A172 (cell line): Measurements from ENCODE around the gene GMIP. TPM values are rescaled to one million over a fixed set of nuclear protein-coding genes. Genes with fewer than 3 reads are reported as not detected.

Experiments
- DNase-seq: peaks from one replicate; pipeline ENCODE4 v3.0.0-alpha.2; 2015; ENCODE audit warnings: low spot score
- total RNA-seq: library from RNA; depleted of rRNA; stranded (reverse); fragments of >200 nt; shearing (Covaris generic); gene quantifications from 2 replicates; pipeline ENCODE4 v1.2.3, GENCODE V29; 2014

The GMIP gene
- total RNA-seq, 1 experiment from 2014 or later, result 12.0 TPM

- no peak for DNase-seq
These were observed 13.9 kb upstream of the GMIP start for GRCh38 chr19:19657397-19657783.

DNA sequence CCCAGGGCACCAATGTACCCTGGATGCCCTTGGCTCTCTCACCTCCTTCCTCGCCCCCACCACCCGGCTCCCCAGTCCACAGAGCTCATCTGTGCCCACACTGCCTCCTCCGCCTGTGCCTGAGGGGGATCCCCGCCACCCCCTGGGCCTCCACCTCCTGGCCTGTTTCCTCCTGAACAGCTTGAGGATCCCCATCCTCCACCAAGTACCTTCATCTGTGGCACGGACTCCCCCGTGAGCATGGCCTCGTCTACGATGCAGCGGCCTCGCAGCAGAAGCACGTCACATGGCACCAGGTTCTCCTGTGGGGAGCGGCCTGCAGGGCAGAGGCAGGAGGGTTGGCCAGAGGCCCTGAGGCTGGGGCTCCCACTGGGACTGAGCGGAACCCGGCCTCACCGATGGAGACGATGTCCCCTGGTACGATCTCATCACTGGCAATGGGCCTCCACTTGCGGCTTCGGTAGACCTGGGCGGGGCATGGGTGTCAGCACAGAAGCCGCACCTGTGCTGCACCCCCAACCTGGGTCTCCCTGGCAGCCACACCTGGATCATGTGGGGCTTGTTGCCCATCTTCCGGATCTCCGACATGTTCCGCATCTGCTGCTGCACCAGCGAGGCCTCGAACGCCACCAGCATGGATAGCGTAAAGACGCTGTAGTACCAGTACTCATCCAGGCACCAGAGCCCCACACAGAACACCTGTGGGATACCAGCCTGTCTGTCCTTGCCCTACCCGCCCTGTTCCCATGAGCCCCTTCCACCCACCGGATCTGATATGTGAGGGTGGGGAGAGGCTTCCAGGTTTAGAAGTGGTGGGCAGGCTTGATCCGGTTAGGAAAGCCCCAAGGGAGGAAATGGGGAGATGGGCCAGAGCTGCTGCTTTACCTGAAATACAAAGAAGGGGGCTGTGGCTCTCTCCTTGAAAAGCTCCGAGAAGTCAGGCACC, 13.3 kb upstream of the GMIP start:
- DNase-seq, result no peak

DNA sequence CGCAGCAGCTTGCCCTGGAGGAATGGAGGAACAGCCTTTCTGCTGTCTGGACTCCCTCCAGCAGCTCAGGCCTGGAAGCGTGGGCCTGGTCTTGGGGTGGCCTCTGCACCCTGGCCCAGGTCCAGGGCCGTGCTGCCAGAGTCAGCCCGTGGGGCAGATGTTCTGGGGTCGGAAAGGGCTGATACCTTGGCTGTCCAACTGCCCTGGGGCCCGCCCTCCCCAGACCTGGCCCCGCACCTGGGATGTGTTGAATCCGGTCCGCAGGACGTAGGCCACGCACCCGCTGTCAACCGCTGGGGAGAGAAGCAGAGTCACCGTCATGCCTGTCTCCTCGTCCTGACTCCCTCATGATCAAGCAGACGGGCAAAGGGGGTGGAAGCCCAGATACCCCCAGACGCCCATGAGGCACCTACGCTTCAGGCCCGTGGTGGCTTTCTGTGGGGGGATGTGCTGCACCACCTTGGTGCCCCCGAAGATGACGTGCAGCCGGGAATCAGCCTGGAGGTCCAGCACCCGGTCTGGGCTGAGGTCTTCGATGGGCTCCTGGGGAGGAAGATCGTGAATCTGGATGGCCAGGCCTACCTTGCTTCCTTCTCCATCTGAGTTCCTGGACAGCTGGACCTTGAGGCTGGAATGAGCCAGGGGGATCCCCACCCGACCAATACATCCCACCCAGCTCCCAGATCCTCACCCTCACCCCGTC, 12.3 kb upstream of the GMIP start:
- DNase-seq, result no peak

DNA sequence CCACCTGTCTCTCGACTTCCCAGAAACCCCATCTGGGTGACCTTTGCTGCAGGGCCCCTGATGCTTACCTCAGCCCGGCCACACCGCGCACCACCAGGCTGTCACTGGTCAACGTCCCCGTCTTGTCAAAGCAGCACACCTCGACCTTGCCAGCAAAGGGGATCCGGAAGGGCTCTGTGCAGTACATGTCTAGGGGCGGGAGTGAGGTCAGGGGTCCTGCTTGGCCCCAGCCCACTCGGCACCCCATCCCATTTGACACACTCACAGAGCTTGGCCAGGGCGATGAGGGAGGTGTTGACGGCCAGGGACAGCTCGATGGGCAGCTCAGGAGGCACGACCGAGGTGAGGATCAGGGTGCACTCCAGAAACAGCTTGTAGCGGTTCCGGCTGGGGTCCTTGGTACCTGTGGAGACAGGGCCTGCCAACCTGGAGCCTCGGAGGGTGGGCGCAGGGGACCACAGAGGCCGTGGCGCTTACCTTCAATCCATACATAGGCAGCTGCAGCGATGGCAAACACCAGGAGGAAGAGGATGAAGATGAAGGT, 11.7 kb upstream of the GMIP start:
- DNase-seq, result no peak

GRCh38 chr19:19654441-19654840, 11.0 kb upstream of the GMIP start:
- DNase-seq, result no peak

GRCh38 chr19:19653597-19654147, 10.2 kb upstream of the GMIP start:
- no peak for DNase-seq

- DNase-seq, result peak; percentile 34
These were observed 9.2 kb upstream of the GMIP start for GRCh38 chr19:19652482-19653295.

GRCh38 chr19:19651076-19651475, 7.6 kb upstream of the GMIP start:
- DNase-seq, result no peak

- DNase-seq, result no peak
These were observed 6.9 kb upstream of the GMIP start for GRCh38 chr19:19650331-19650730.

GRCh38 chr19:19649580-19649995, 6.1 kb upstream of the GMIP start:
- no peak for DNase-seq

DNA sequence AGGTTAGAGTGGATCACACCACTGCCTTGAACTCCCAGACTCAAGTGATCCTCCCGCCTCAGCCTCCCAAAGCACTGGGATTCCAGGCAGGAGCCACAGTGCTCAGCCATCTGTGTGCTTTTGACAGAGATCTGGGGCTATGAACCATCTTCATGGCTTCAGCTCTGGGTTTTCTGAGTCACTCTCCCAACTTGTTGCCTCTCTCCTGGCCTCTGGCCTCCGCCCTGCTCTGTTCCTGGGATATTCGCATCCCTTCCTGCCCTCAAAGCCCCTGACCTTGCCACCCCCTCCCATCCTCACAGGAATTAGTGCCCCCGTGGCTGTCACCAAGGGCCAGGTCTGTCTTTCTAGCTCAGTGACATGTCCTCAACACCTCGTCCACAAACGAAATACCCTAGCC, 5.7 kb upstream of the GMIP start:
- DNase-seq, result no peak

DNA sequence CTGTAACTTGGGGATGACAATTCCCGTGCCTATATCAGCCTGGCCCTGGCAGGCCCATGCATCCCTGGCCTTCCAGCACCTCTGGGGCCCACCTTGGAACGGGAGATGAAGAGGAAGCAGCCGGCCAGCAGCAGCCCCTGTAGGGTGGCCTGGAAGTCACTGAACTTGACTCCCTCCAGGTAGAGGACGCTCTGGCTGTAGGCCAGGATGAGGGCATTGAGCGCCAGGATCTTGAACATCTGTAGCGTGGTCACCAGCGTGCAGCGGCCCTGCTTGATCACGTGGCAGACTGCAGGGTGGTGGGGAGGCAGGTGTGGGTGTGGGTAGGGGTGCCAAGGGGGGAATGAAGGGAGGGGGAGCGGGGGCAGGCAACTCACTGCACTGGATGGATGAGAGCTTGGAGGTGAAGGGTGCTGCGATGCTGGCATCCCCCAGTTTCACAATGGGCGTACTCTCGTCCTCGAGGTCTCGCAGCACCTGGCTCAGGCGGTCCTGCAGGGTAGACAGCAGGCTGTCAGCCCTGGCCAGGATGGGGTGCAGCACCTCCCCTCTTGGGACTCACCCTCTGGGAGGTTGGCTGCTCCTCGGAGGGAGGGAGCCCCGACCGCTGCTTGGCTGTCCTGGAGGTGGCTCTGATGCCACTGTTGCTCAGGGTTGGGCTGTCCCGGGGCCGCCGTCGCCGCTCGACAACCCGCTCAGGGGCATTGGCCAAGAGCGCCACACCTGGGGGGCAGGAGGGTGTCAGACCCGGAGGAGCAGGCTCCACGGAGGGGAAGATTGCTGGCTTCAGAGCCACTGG, 3.8 kb upstream of the GMIP start:
- DNase-seq, result no peak

GRCh38 chr19:19645233-19645870, 1.9 kb upstream of the GMIP start:
- no peak for DNase-seq

DNA sequence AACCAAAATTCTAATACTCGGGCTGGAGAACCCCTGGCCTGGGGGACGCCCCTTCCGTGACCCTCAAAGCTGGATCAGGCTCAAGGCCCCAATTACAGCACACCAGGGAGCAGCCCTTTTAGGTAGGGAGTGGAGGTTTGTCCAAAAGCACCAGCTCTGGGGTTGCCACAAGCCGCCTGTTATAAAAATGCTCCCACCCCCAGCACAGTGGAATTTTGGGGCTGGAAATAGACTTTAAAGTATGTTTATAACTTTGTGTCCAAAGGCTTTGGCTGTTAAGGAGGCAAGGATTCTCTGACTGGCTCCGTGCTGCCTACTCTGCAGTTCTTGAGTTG, 564 bp upstream of the GMIP start:
- DNase-seq, result no peak

GRCh38 chr19:19642506-19643157, 825 bp downstream of the GMIP start:
- DNase-seq, result no peak

DNA sequence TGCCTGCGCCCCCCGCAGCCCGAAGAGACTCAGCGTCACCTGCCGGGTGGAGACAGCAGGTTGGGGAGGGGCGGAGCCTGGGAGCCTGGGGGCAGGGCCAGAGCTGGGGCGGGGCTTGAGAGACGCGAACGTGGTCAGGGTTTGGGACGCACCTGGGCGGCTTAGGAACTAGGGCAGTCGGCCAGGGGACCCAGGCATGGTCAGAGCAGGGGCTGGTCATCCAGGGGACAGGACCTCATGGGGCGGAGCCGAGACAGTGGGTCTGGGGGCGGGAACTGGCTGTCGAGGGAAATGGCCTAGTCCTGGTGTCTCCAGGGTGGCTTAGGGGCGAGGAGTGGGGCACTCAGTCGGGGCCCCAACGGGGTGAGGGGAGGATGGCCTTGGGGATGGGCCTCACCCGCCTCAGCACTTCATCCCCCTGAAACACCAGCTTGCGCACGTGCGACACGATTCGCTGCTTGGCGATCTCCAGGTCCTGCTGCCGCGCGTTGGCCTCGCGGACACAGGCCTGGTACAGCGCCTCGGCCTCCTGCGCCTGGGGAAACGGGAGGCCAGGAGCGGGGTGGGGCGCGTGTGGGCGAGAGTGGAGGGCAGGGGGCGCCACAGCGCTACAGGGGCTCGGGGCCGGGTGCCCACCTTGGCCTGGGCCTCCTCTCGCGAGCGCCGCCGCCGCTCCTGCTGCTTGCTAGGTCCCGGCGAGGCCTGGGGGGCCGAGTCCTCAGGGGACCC, 5.8 kb downstream of the GMIP start:
- DNase-seq, result no peak

- no peak for DNase-seq
These were observed 6.3 kb downstream of the GMIP start for GRCh38 chr19:19637186-19637522.

DNA sequence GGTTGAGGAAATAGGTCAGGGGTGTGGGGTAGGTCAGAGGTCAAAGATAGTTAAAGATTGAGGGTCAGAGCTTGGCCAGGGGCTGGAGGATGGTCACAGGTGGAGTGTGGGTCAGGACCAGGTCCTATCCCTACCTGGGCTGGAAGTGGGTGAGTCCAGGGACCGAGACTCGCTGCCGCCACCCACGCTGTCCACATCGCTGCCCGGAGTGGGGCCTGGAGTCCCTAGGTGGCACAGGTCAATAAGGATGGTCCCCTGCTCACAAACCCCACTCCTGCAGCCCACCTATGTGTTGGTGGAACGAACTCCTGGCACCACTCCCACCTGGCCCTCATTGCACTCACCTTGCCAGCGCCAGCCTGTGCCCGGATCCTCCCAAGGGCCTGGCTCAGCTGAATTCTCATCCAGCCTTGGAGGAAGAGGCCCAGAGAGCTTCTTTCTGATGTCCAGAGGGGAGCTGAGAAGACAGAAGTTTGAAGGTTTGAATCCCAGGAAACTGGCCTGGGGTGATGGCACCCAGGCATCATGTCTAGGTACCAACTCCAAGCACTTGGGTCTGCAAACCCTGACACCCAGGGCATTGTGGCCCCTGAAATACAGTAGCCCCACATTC, 6.8 kb downstream of the GMIP start:
- DNase-seq, result no peak

DNA sequence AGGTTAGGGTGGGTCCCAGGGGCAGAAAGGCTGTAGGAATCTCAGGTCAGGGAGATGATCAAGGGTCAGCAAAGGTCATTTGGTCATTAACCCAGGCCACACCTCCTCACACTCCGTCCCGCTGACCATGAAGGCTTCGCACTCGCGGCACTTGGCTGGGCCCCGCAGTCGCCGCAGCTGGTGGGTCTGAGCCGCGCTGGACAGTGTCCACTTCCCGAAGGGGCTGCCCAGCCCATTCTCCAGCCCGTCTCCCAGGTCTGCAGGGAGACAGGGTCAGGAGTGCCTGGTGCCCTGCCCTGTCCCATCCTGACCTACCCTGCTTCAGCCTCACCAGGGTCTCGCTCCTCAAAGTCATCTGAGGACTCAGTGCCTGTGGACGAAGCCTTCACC, 8.1 kb downstream of the GMIP start:
- no peak for DNase-seq
